Effector memory CD8-positive, alpha-beta T cell (primary cell): ENCODE data around the gene AKR1C3.
"Not testable (repeated sequence)": the region's sequence is repeated elsewhere in the genome, so short reads cannot be mapped to it uniquely, and the experiment has no call there.

Experiments
- ATAC-seq: fragments of 150-1000 bp; cut with Tn5 transposase; replicated peaks from 2 replicates; pipeline ENCODE4 v1.10.0; 2021; ENCODE audit warnings: mild to moderate bottlenecking, moderate library complexity
- DNase-seq, 3 experiments: peaks; one replicate each; pipeline ENCODE4 v3.0.0; 2021
- H3K27ac Mint-ChIP-seq, 2 donors: one replicate each; pipeline ENCODE4 v1.8.0; 2022; ENCODE audit warnings: mild to moderate bottlenecking in 2 of 2, mixed read lengths in 2 of 2, moderate library complexity in 2 of 2
- H3K27me3 Mint-ChIP-seq, 2 donors: one replicate each; pipeline ENCODE4 v1.8.0; 2022; ENCODE audit warnings: mixed read lengths in 2 of 2
- H3K36me3 Mint-ChIP-seq: one replicate; pipeline ENCODE4 v1.8.0; 2022; ENCODE audit warnings: mild to moderate bottlenecking, moderate library complexity, mixed read lengths; ENCODE audit not compliant: insufficient read depth
- H3K4me1 Mint-ChIP-seq, 2 donors: one replicate each; pipeline ENCODE4 v1.8.0; 2022; ENCODE audit warnings: low read depth in 2 of 2, mixed read lengths in 2 of 2
- H3K4me3 Mint-ChIP-seq, 2 donors: one replicate each; pipeline ENCODE4 v1.8.0; 2022; ENCODE audit warnings: mild to moderate bottlenecking in 2 of 2, mixed read lengths in 2 of 2, moderate library complexity in 2 of 2
- H3K9me3 Mint-ChIP-seq, 2 donors: one replicate each; pipeline ENCODE4 v1.8.0; 2022; ENCODE audit warnings: mixed read lengths in 2 of 2
- total RNA-seq, 9 experiments: gene quantifications; one replicate each; lab custom pipeline; 2026; lab: John Stamatoyannopoulos, UW

The AKR1C3 gene
- 0.17 to 3.4 (median 0.67) reads per million in 9 experiments for total RNA-seq

- H3K4me3 Mint-ChIP-seq, result peak within 1 kb of the TSS; percentile 45 to 50
- DNase-seq (no peak), ATAC-seq (peak; percentile 49)
Measured at GRCh38 chr10:5094265-5095205, at the start of gene AKR1C3. Gene AKR1C3, plus strand, starts transcription at chr10:5094414. Its CDS starts 31 bp downstream, at chr10:5094445.

DNA sequence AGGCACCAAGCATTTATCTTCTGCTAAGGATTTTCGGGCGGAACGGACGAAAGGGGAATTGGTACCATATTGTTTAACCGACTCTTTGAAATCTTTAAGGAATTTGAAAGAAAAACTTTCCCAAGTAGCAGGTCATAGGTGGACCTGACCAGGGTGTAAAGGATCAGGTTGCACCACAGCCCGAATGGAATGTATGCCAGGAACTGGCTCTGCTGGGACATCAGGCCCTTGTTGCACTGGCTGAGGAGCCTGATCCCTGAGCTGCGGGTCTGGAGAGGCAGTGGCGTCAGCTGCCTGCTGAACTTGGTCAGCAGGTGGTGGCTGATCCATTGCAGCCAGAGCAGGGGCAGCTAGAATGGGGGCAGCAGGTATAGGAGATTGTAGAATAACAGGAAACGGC is 49.1 kb upstream of the AKR1C3 start:
- Mint-ChIP-seq H3K36me3 (no peaks in the 10 kb centered on the region), H3K9me3 (no peaks in the 10 kb centered on the region), H3K27ac (no peak overlapping the region), H3K27me3 (peaks cover 0 to 21% of the 10 kb centered on the region in 2 donors), H3K4me3 (no peak overlapping the region), H3K4me1 (peaks cover 0 to 5% of the 10 kb centered on the region in 2 donors)
- ATAC-seq (no peak), DNase-seq (no peak)

More at GRCh38 chr10:5094265-5095205, at the start of gene AKR1C3:
- H3K27ac Mint-ChIP-seq, result no peak within 1 kb of the TSS
- peaks cover 0 to 2% of the 10 kb centered on the region in 2 donors for H3K4me1 Mint-ChIP-seq
- H3K9me3 Mint-ChIP-seq, result peaks cover 0 to 6% of the 10 kb centered on the region in 2 donors
- H3K36me3 Mint-ChIP-seq, result no peaks in the 10 kb centered on the region
- H3K27me3 Mint-ChIP-seq, result peaks cover 0 to 3% of the 10 kb centered on the region in 2 donors

- H3K36me3 Mint-ChIP-seq, result no peaks in the 10 kb centered on the region
- peaks cover 0 to 1% of the 10 kb centered on the region in 2 donors for H3K4me1 Mint-ChIP-seq
- no peak overlapping the region for H3K27ac Mint-ChIP-seq
- DNase-seq (no peak), ATAC-seq (no peak)
- H3K4me3 Mint-ChIP-seq, result no peak overlapping the region
- H3K27me3 Mint-ChIP-seq, result peaks cover 0 to 16% of the 10 kb centered on the region in 2 donors
- no peaks in the 10 kb centered on the region for H3K9me3 Mint-ChIP-seq
Measured at GRCh38 chr10:5046410-5046809, 47.8 kb upstream of the AKR1C3 start.

GRCh38 chr10:5047055-5047454 is 47.2 kb upstream of the AKR1C3 start:
- not testable (repeated sequence) for H3K4me1 Mint-ChIP-seq, H3K36me3 Mint-ChIP-seq, H3K27ac Mint-ChIP-seq, ATAC-seq, DNase-seq, H3K9me3 Mint-ChIP-seq, H3K4me3 Mint-ChIP-seq
- peaks cover 0 to 11% of the 10 kb centered on the region in 2 donors for H3K27me3 Mint-ChIP-seq

DNA sequence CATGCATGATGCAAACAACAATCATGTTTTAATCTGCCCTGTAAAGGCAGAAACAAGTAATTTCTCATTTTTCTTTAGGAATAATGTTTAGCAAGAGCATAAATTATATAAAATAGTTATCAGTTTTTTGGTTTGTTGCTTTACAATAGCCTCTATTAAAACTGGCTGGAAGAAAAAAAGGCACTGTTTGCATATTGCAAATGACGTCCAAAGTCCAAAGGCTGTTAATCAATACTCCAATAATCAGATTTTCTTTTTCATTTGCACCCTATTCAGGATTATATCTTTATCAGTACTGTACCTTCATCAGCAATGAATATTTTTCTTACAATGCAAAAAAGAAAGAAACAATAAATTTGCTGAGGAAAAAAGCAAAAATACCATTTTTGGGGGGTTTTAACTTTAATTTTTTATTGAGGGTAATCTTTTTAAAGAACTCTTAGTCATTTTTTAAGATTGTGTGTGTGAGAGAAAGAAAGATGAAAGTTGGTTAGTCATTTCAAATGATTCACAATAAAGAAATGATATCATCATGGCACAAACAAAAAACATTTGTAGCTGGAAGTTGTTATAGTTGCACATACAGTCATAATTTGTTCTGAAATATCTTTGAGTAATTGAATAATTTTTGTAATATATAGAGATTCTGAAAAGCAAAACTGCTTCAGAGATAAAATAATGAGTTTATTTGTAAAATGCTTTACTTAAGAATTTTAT is 46.1 kb upstream of the AKR1C3 start:
- ATAC-seq (no peak), DNase-seq (no peak)
- Mint-ChIP-seq H3K27ac (no peak overlapping the region), H3K4me3 (no peak overlapping the region), H3K27me3 (peaks cover 0 to 11% of the 10 kb centered on the region in 2 donors), H3K4me1 (no peaks in the 10 kb centered on the region), H3K9me3 (no peaks in the 10 kb centered on the region), H3K36me3 (no peaks in the 10 kb centered on the region)

DNA sequence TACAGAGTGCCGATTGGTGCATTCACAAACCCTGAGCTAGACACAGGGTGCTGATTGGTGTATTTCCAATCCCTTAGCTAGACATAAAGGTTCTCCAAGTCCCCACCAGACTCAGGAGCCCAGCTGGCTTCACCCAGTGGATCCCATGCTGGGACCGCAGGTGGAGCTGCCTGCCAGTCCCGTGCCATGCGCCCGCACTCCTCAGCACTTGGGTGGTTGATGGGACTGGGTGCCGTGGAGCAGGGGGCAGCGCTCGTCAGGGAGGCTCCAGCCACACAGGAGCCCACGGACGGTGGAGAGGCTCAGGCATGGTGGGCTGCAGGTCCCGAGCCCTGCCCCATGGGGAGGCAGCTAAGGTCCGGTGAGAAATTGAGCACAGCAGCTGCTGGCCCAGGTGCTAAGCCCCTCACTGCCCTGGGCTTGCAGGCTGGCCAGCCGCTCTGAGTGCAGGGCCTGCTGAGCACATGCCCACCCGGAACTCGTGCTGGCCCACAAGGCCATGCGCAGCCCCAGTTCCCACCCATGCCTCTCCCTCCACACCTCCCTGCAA is 41.2 kb upstream of the AKR1C3 start:
- H3K4me3 Mint-ChIP-seq, H3K27me3 Mint-ChIP-seq, H3K27ac Mint-ChIP-seq, H3K36me3 Mint-ChIP-seq, DNase-seq, ATAC-seq, H3K4me1 Mint-ChIP-seq, H3K9me3 Mint-ChIP-seq: not testable (repeated sequence)

DNA sequence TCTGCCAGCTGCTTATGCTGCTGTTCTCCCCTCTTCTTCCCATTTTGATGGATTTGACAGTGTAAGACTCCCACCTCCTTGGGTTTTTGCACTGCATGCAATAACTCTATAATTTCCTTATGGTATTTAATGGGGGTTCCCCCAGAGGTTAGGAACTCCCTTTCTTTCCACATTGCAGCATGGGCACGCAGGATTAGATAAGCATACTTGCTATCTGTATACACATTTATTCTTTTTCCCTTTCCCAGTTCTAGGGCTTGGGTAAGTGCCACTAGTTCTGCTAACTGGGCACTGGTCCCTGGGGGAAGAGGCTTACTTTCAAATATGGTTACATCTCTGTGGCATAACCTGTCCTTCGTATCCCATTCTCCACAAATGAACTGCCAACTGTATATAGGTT is 39.4 kb upstream of the AKR1C3 start:
- not testable (repeated sequence) for H3K27me3 Mint-ChIP-seq, ATAC-seq, DNase-seq, H3K36me3 Mint-ChIP-seq, H3K9me3 Mint-ChIP-seq, H3K4me3 Mint-ChIP-seq, H3K4me1 Mint-ChIP-seq, H3K27ac Mint-ChIP-seq

GRCh38 chr10:5059267-5059666 is 34.9 kb upstream of the AKR1C3 start:
- H3K9me3 Mint-ChIP-seq, H3K36me3 Mint-ChIP-seq, H3K4me3 Mint-ChIP-seq, H3K27ac Mint-ChIP-seq, H3K4me1 Mint-ChIP-seq, DNase-seq, H3K27me3 Mint-ChIP-seq, ATAC-seq: not testable (repeated sequence)

DNA sequence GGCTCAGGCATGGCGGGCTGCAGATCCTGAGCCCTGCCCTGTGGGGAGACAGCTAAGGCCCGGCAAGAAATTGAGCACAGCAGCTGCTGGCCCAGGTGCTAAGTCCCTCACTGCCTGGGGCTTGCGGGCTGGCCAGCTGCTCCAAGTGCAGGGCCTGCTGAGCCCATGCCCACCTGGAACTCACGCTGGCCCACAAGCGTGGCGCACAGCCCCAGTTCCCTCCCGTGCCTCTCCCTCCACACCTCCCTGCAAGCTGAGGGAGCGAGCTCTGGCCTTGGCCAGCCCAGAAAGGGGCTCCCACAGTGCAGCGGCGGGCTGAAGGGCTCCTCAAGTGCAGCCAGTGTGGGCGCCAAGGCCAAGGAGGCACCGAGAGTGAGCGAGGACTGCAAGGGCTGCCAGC is 33.4 kb upstream of the AKR1C3 start:
- H3K9me3 Mint-ChIP-seq, DNase-seq, H3K27ac Mint-ChIP-seq, H3K4me1 Mint-ChIP-seq, H3K4me3 Mint-ChIP-seq, ATAC-seq, H3K27me3 Mint-ChIP-seq, H3K36me3 Mint-ChIP-seq: not testable (repeated sequence)

GRCh38 chr10:5064656-5065055 is 29.6 kb upstream of the AKR1C3 start:
- no peak overlapping the region for H3K4me3 Mint-ChIP-seq
- H3K4me1 Mint-ChIP-seq, result no peaks in the 10 kb centered on the region
- no peaks in the 10 kb centered on the region for H3K36me3 Mint-ChIP-seq
- no peak for DNase-seq
- H3K27ac Mint-ChIP-seq, result no peak overlapping the region
- no peak for ATAC-seq
- H3K27me3 Mint-ChIP-seq, result peaks cover 4 to 6% of the 10 kb centered on the region in 2 donors
- H3K9me3 Mint-ChIP-seq, result no peaks in the 10 kb centered on the region

- no peak for DNase-seq
- no peak for ATAC-seq
- Mint-ChIP-seq H3K27me3 (no peaks in the 10 kb centered on the region), H3K27ac (no peak overlapping the region), H3K4me1 (no peaks in the 10 kb centered on the region), H3K9me3 (no peaks in the 10 kb centered on the region), H3K36me3 (no peaks in the 10 kb centered on the region), H3K4me3 (no peak overlapping the region)
Measured at GRCh38 chr10:5068274-5068984, 25.8 kb upstream of the AKR1C3 start.

- no peaks in the 10 kb centered on the region for H3K9me3 Mint-ChIP-seq
- no peaks in the 10 kb centered on the region for H3K36me3 Mint-ChIP-seq
- H3K27ac Mint-ChIP-seq, result no peak overlapping the region
- H3K4me3 Mint-ChIP-seq, result no peak overlapping the region
- H3K4me1 Mint-ChIP-seq, result no peaks in the 10 kb centered on the region
- ATAC-seq (no peak), DNase-seq (no peak)
- no peaks in the 10 kb centered on the region for H3K27me3 Mint-ChIP-seq
Measured at GRCh38 chr10:5070648-5071410, 23.4 kb upstream of the AKR1C3 start.
